Neuronal stem cell (in vitro differentiated cells): Measurements from ENCODE around the gene GARIN6.
"Not testable (repeated sequence)": the region's sequence is repeated elsewhere in the genome, so short reads cannot be mapped to it uniquely, and the experiment has no call there.

Source experiments
- DNase-seq: peaks from one replicate; pipeline ENCODE4 v3.0.0-alpha.2; 2013; ENCODE audit warnings: low spot score
- H2AFZ ChIP-seq: one replicate; pipeline ENCODE4 v1.6.1; 2013; ENCODE audit warnings: mild to moderate bottlenecking, low read length, inconsistent platforms
- H2AK5ac ChIP-seq: 2 replicates; pipeline ENCODE4 v1.6.1; 2013; ENCODE audit warnings: low read depth, mild to moderate bottlenecking, inconsistent platforms, low read length, moderate library complexity, mixed read lengths
- H2BK120ac ChIP-seq: 2 replicates; pipeline ENCODE4 v1.6.1; 2013; ENCODE audit warnings: low read depth, mild to moderate bottlenecking, inconsistent platforms, low read length, moderate library complexity, mixed read lengths
- H2BK12ac ChIP-seq: one replicate; pipeline ENCODE4 v1.6.1; 2013; ENCODE audit warnings: low read length, inconsistent platforms
- H2BK15ac ChIP-seq: 2 replicates; pipeline ENCODE4 v1.6.1; 2013; ENCODE audit warnings: mild to moderate bottlenecking, low read length, inconsistent platforms, mixed read lengths
- H2BK5ac ChIP-seq: one replicate; pipeline ENCODE4 v1.6.1; 2013; ENCODE audit warnings: inconsistent platforms, mild to moderate bottlenecking, low read length, moderate library complexity
- H3K14ac ChIP-seq: one replicate; pipeline ENCODE4 v1.6.1; 2013; ENCODE audit warnings: low read length, inconsistent platforms
- H3K18ac ChIP-seq: 2 replicates; pipeline ENCODE4 v1.6.1; 2013; ENCODE audit warnings: low read length, inconsistent platforms
- H3K23ac ChIP-seq: 2 replicates; pipeline ENCODE4 v1.6.1; 2013; ENCODE audit warnings: low read depth, mild to moderate bottlenecking, mixed read lengths, low read length, inconsistent platforms; ENCODE audit not compliant: poor library complexity
- H3K27ac ChIP-seq: replicated peaks from 3 replicates; pipeline ENCODE4 v1.5.1; 2013; ENCODE audit warnings: low read length, inconsistent platforms
- H3K27me3 ChIP-seq, 3 experiments: 2 replicates each; pipeline ENCODE4 v1.6.1; 2013; ENCODE audit warnings: low read length in 3 of 3, mild to moderate bottlenecking in 2 of 3, inconsistent platforms in 1 of 3, low read depth in 1 of 3, mixed read lengths in 1 of 3, moderate library complexity in 1 of 3; ENCODE audit not compliant: control insufficient read depth in 3 of 3, insufficient read depth in 3 of 3
- H3K36me3 ChIP-seq, 2 donors: replicated peaks in 1 of 2; 2 replicates each; pipeline ENCODE4 v1.6.1; 2013; ENCODE audit warnings: low read length in 2 of 2; ENCODE audit not compliant: control insufficient read depth in 2 of 2, insufficient read depth in 2 of 2
- H3K4ac ChIP-seq: 2 replicates; pipeline ENCODE4 v1.6.1; 2013; ENCODE audit warnings: inconsistent platforms, mild to moderate bottlenecking, low read length, moderate library complexity
- H3K4me1 ChIP-seq, 2 donors: 1 replicate in 1 of 2; 2 replicates in 1 of 2; pipeline ENCODE4 v1.6.1; 2013; ENCODE audit warnings: low read length in 2 of 2, low read depth in 1 of 2; ENCODE audit not compliant: control insufficient read depth in 2 of 2, insufficient read depth in 1 of 2
- H3K4me2 ChIP-seq: one replicate; pipeline ENCODE4 v1.6.1; 2013; ENCODE audit warnings: mild to moderate bottlenecking, low read length, inconsistent platforms; ENCODE audit not compliant: insufficient read depth, poor library complexity, severe bottlenecking
- H3K4me3 ChIP-seq, 2 donors: 2 replicates each; pipeline ENCODE4 v1.5.1; 2013; ENCODE audit warnings: low read length in 2 of 2, mild to moderate bottlenecking in 2 of 2, inconsistent platforms in 1 of 2, moderate library complexity in 1 of 2
- H3K79me1 ChIP-seq: one replicate; pipeline ENCODE4 v1.6.1; 2013; ENCODE audit warnings: low read depth, mild to moderate bottlenecking, inconsistent platforms, low read length, moderate library complexity
- H3K9ac ChIP-seq: one replicate; pipeline ENCODE4 v1.6.1; 2013; ENCODE audit warnings: mild to moderate bottlenecking, low read depth, low read length, inconsistent platforms; ENCODE audit not compliant: poor library complexity
- H3K9me3 ChIP-seq, 2 donors: replicated peaks in 1 of 2; 2 replicates each; pipeline versions ENCODE3 to v1.6.1; 2013; ENCODE audit warnings: low read length in 2 of 2, mild to moderate bottlenecking in 2 of 2, inconsistent platforms in 1 of 2, low read depth in 1 of 2, mixed read lengths in 1 of 2, moderate library complexity in 1 of 2; ENCODE audit not compliant: control insufficient read depth in 2 of 2, insufficient read depth in 1 of 2
- H4K8ac ChIP-seq: one replicate; pipeline ENCODE4 v1.6.1; 2013; ENCODE audit warnings: low read depth, mild to moderate bottlenecking, inconsistent platforms, low read length, moderate library complexity
- H4K91ac ChIP-seq: one replicate; pipeline ENCODE4 v1.6.1; 2013; ENCODE audit warnings: low read length, low read depth, mild to moderate bottlenecking, inconsistent platforms; ENCODE audit not compliant: poor library complexity
- WGBS, 2 donors: extraction: QIAGEN DNeasy Blood & Tissue Kit; methylation state at CpG; one replicate each; pipeline ENCODE4 v1.1.7; 2013; ENCODE audit warnings: missing lambda C conversion rate in 2 of 2, mixed read lengths in 1 of 2; ENCODE audit not compliant: insufficient read length in 2 of 2, insufficient replicate concordance in 1 of 2; ENCODE audit errors: extremely low coverage in 2 of 2; 5-methylcytosine and 5-hydroxymethylcytosine counted together

GARIN6 gene

DNA sequence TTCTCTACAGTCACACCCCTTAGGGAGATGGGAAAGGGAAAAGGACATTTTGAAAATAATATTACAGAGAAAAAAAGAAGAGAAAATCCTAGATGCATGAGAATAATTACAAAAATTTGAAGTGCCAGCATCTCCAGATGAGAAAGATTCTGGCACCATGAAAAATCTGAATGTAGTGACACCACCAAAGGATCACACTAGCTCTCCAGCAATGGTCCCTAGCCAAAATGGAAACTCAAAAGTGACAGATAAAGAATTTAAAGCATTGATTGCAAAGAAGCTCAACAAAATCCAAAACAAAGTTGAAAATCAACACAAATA, 27.4 kb upstream of the GARIN6 start:
- Histone ChIP-seq H2AK5ac (no peak overlapping the region), H3K4me2 (no peak overlapping the region), H3K4ac (no peak overlapping the region), H3K4me3 (no peak overlapping the region), H3K18ac (no peak overlapping the region), H2BK120ac (no peak overlapping the region), H2BK5ac (no peak overlapping the region), H3K36me3 (no peaks in the 10 kb centered on the region), H3K23ac (no peak overlapping the region), H3K14ac (no peak overlapping the region), H4K8ac (no peak overlapping the region), H4K91ac (no peak overlapping the region), H2BK12ac (no peak overlapping the region), H3K9me3 (peaks cover 0 to 5% of the 10 kb centered on the region in 2 donors), H3K27me3 (no peaks in the 10 kb centered on the region), H3K27ac (no peak overlapping the region), H2BK15ac (no peak overlapping the region), H3K79me1 (no peaks in the 10 kb centered on the region), H3K4me1 (no peaks in the 10 kb centered on the region), H2AFZ (no peak overlapping the region), H3K9ac (no peak overlapping the region)
- no peak for DNase-seq

DNA sequence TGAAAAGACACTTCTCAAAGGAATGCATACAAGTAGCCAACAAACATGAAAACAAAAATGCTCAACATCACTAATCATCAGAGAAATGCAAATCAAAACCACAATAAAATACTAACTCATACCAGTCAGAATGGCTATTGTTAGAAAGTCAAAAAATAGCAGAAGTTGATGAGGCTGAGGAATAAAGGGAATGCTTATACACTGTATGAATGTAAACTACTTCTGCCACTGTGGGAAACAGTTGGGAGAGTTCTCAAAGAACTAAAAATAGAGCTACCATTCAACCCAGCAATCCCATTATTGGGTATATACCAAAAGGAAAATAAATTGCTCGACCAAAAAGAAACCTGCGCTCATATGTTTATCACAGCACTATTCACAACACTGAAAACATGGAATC, 23.0 kb upstream of the GARIN6 start:
- H2BK12ac ChIP-seq, H2BK15ac ChIP-seq, H3K36me3 ChIP-seq, H4K8ac ChIP-seq, H3K4ac ChIP-seq, H3K27ac ChIP-seq, DNase-seq, H2AK5ac ChIP-seq, H3K79me1 ChIP-seq, H3K4me2 ChIP-seq, H3K27me3 ChIP-seq, H3K14ac ChIP-seq, H3K9ac ChIP-seq, H2AFZ ChIP-seq, H3K4me1 ChIP-seq, H2BK5ac ChIP-seq, H4K91ac ChIP-seq, H3K18ac ChIP-seq, H3K23ac ChIP-seq, H2BK120ac ChIP-seq, H3K4me3 ChIP-seq, H3K9me3 ChIP-seq: not testable (repeated sequence)
- WGBS, 2 donors = no CpG with 5 or more reads among the region's 2 CpGs

DNA sequence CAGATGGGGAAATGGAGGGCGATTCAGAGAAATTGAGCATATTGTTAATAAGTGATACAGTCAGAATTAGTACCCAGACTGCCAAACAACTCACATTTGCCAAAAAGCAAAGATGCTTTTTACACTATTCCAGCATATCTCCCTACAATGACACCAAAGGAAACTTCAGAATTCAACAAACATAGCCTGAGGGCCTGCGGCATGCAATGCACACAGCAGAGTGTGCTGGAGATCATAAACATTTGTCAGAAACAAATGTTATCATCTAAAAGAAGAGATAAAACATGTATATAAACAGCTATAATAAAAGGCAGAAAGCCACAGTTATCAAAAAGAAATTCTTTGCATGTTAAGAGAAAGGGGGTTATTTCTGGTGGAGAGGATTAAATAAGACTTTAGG, 20.1 kb upstream of the GARIN6 start:
- H2BK120ac ChIP-seq = no peak overlapping the region
- H3K9me3 ChIP-seq = no peaks in the 10 kb centered on the region
- no peak overlapping the region for H4K8ac ChIP-seq
- H3K4me1 ChIP-seq = no peaks in the 10 kb centered on the region
- H2AK5ac ChIP-seq = no peak overlapping the region
- WGBS, 2 donors = no CpG with 5 or more reads among the region's 2 CpGs
- no peak overlapping the region for H2AFZ ChIP-seq
- no peak overlapping the region for H3K4me3 ChIP-seq
- H2BK5ac ChIP-seq = no peak overlapping the region
- H3K36me3 ChIP-seq = no peaks in the 10 kb centered on the region
- no peak overlapping the region for H3K4ac ChIP-seq
- no peak overlapping the region for H2BK15ac ChIP-seq
- H3K18ac ChIP-seq = no peak overlapping the region
- H3K23ac ChIP-seq = no peak overlapping the region
- peaks cover 0 to 4% (median 0%) of the 10 kb centered on the region in 3 experiments for H3K27me3 ChIP-seq
- no peak overlapping the region for H3K9ac ChIP-seq
- H4K91ac ChIP-seq = no peak overlapping the region
- no peak overlapping the region for H3K4me2 ChIP-seq
- no peaks in the 10 kb centered on the region for H3K79me1 ChIP-seq
- H2BK12ac ChIP-seq = no peak overlapping the region
- H3K14ac ChIP-seq = no peak overlapping the region
- no peak overlapping the region for H3K27ac ChIP-seq
- DNase-seq = no peak

DNA sequence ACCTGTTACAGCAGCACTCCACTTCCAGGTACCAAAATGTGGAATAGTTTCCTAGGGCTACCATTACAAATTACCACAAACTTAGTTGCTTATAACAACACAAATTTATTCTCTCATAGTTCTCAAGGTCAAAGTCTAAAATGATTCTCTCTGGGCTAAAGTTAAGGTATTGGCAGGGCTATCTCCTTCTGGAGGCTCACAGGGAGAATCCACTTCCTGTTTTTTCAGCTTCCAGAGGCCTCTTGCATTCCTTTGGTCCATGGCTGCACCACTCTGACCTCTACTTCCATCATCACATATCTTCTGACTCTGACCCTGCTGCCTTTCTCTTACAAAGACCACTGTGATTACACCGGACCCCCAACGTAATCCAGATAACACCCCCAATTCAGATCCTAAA, 2.9 kb upstream of the GARIN6 start:
- H3K14ac ChIP-seq = no peak overlapping the region
- H3K27me3 ChIP-seq = no peaks in the 10 kb centered on the region
- no peak overlapping the region for H2BK12ac ChIP-seq
- H3K27ac ChIP-seq = no peak overlapping the region
- H3K4me3 ChIP-seq = no peak overlapping the region
- no peak overlapping the region for H3K18ac ChIP-seq
- H2BK120ac ChIP-seq = no peak overlapping the region
- no peaks in the 10 kb centered on the region for H3K9me3 ChIP-seq
- no peaks in the 10 kb centered on the region for H3K4me1 ChIP-seq
- H3K4me2 ChIP-seq = no peak overlapping the region
- H3K36me3 ChIP-seq = no peaks in the 10 kb centered on the region
- no CpG with 5 or more reads among the region's 2 CpGs for WGBS, 2 donors
- H2AK5ac ChIP-seq = no peak overlapping the region
- H3K4ac ChIP-seq = no peak overlapping the region
- DNase-seq = no peak
- no peak overlapping the region for H4K8ac ChIP-seq
- no peak overlapping the region for H2BK5ac ChIP-seq
- H3K79me1 ChIP-seq = no peaks in the 10 kb centered on the region
- H2BK15ac ChIP-seq = no peak overlapping the region
- H3K9ac ChIP-seq = no peak overlapping the region
- H2AFZ ChIP-seq = no peak overlapping the region
- no peak overlapping the region for H4K91ac ChIP-seq
- no peak overlapping the region for H3K23ac ChIP-seq
